HG02763 (cell line): ENCODE results near the gene NOS1.
"Not testable (repeated sequence)": the region's sequence is repeated elsewhere in the genome, so short reads cannot be mapped to it uniquely, and the experiment has no call there.

ENCODE experiments used
- ATAC-seq: cut with Tn5 transposase; IDR thresholded peaks from one replicate; pipeline ENCODE4 v1.9.1; 2021; ENCODE audit warnings: mild to moderate bottlenecking, moderate library complexity; ENCODE audit not compliant: unreplicated experiment

NOS1 gene

GRCh38 chr12:117361347-117361751 is at the start of gene NOS1:
NOS1 (minus strand) TSS chr12:117361626; CDS start chr12:117331069, 30,557 bp downstream.
- no peak for ATAC-seq

- ATAC-seq: no peak
Measured at GRCh38 chr12:117409286-117409685, 47.9 kb upstream of the NOS1 start.

GRCh38 chr12:117408161-117408791 is 46.9 kb upstream of the NOS1 start:
- no peak for ATAC-seq

- ATAC-seq: no peak
Measured at GRCh38 chr12:117404940-117405339, 43.5 kb upstream of the NOS1 start.

GRCh38 chr12:117404203-117404853 is 42.9 kb upstream of the NOS1 start:
- no peak for ATAC-seq

- ATAC-seq: no peak
Measured at GRCh38 chr12:117403586-117404139, 42.2 kb upstream of the NOS1 start.

GRCh38 chr12:117402363-117402762 is 40.9 kb upstream of the NOS1 start:
- no peak for ATAC-seq

- ATAC-seq: no peak
Measured at GRCh38 chr12:117400912-117401311, 39.5 kb upstream of the NOS1 start.

- not testable (repeated sequence) for ATAC-seq
Measured at GRCh38 chr12:117398482-117398881, 37.1 kb upstream of the NOS1 start.

- ATAC-seq: no peak
Measured at GRCh38 chr12:117395766-117396165, 34.3 kb upstream of the NOS1 start.

- ATAC-seq: no peak
Measured at GRCh38 chr12:117394491-117394890, 33.1 kb upstream of the NOS1 start.

GRCh38 chr12:117393656-117394055 is 32.2 kb upstream of the NOS1 start:
- ATAC-seq: no peak

- ATAC-seq: no peak
Measured at GRCh38 chr12:117390866-117391265, 29.4 kb upstream of the NOS1 start.

GRCh38 chr12:117388951-117389446 is 27.6 kb upstream of the NOS1 start:
- ATAC-seq: no peak

- no peak for ATAC-seq
Measured at GRCh38 chr12:117387832-117388231, 26.4 kb upstream of the NOS1 start.

GRCh38 chr12:117384735-117385134 is 23.3 kb upstream of the NOS1 start:
- ATAC-seq: no peak

- no peak for ATAC-seq
Measured at GRCh38 chr12:117380083-117380482, 18.7 kb upstream of the NOS1 start.

GRCh38 chr12:117377758-117378157 is 16.3 kb upstream of the NOS1 start:
- ATAC-seq: no peak

GRCh38 chr12:117370588-117370987 is 9.2 kb upstream of the NOS1 start:
- no peak for ATAC-seq

GRCh38 chr12:117370000-117370399 is 8.6 kb upstream of the NOS1 start:
- not testable (repeated sequence) for ATAC-seq

- no peak for ATAC-seq
Measured at GRCh38 chr12:117367006-117367638, 5.7 kb upstream of the NOS1 start.
